Umbilical cord (tissue), 2 donors: ENCODE results near the gene PRAME. TPM values are rescaled to one million over a fixed set of nuclear protein-coding genes. Genes with fewer than 3 reads are reported as not detected.
"Not testable (repeated sequence)": the region's sequence is repeated elsewhere in the genome, so short reads cannot be mapped to it uniquely, and the experiment has no call there.

ENCODE experiments used
- DNase-seq: peaks from one replicate; pipeline ENCODE4 v3.0.0-alpha.2; 2015; ENCODE audit warnings: low spot score
- total RNA-seq: library from RNA; depleted of rRNA; stranded (reverse); fragments of >200 nt; gene quantifications from one replicate; pipeline ENCODE4 v1.2.3, GENCODE V29; 2014; ENCODE audit warnings: low replicate concordance; ENCODE audit not compliant: insufficient read depth

The PRAME gene
- total RNA-seq, 1 donor from 2014 or later, result 0.96 TPM

- DNase-seq, result no peak
Measured at GRCh38 chr22:22521631-22522030, 37.4 kb downstream of the PRAME start.

- peak; percentile 7 for DNase-seq
Measured at GRCh38 chr22:22520667-22521602, 38.1 kb downstream of the PRAME start.

GRCh38 chr22:22520020-22520656, 38.9 kb downstream of the PRAME start, which contains the start of gene ZNF280A:
Gene ZNF280A (minus strand): TSS chr22:22520270. CDS start chr22:22515630, 4,640 bp downstream.
- peak; percentile 5 for DNase-seq

GRCh38 chr22:22519591-22519990, 39.5 kb downstream of the PRAME start:
- no peak for DNase-seq

GRCh38 chr22:22516992-22517391, 42.1 kb downstream of the PRAME start:
- DNase-seq, result no peak

GRCh38 chr22:22515890-22516289, 43.2 kb downstream of the PRAME start:
- DNase-seq, result no peak

- not testable (repeated sequence) for DNase-seq
Measured at GRCh38 chr22:22514431-22514830, 44.6 kb downstream of the PRAME start.

- no peak for DNase-seq
Measured at GRCh38 chr22:22513619-22514018, 45.4 kb downstream of the PRAME start.

GRCh38 chr22:22512951-22513350, 46.1 kb downstream of the PRAME start:
- DNase-seq, result no peak

GRCh38 chr22:22510833-22511232, 48.2 kb downstream of the PRAME start:
- DNase-seq, result not testable (repeated sequence)

- DNase-seq, result not testable (repeated sequence)
Measured at GRCh38 chr22:22509912-22510311, 49.2 kb downstream of the PRAME start.

GRCh38 chr22:22508274-22509176, 50.5 kb downstream of the PRAME start, which contains the start of gene ZNF280B:
Gene ZNF280B (minus strand): TSS chr22:22508742. CDS start chr22:22489398, 19,344 bp downstream.
- peak; percentile 74 for DNase-seq

GRCh38 chr22:22507743-22508273, 51.3 kb downstream of the PRAME start:
- DNase-seq, result no peak

GRCh38 chr22:22506736-22507135, 52.3 kb downstream of the PRAME start:
- DNase-seq, result no peak

GRCh38 chr22:22498267-22498666, 60.8 kb downstream of the PRAME start:
- DNase-seq, result no peak

Other genes with a start within 250 kb of the PRAME start
- gene ZNF280B, start 50.5 kb downstream of the PRAME start, total RNA-seq, result 1.9 TPM
- 2.4 TPM for gene ZNF280A, start 39.0 kb downstream of the PRAME start, total RNA-seq
- gene GGTLC2, start 85.3 kb upstream of the PRAME start, total RNA-seq, result not detected